ENCODE results near the gene MRPL50.

- no peak for TF ChIP-seq CTCF (conservative IDR thresholded peaks at IDR 0.05; ENCODE audit: low read depth in 2 of 2)
- TF ChIP-seq CREB1 (CRISPR knock-in tag; IDR thresholded peaks at IDR 0.05; ENCODE audit: low read depth) = no peak
- TF ChIP-seq, protein P1, sequence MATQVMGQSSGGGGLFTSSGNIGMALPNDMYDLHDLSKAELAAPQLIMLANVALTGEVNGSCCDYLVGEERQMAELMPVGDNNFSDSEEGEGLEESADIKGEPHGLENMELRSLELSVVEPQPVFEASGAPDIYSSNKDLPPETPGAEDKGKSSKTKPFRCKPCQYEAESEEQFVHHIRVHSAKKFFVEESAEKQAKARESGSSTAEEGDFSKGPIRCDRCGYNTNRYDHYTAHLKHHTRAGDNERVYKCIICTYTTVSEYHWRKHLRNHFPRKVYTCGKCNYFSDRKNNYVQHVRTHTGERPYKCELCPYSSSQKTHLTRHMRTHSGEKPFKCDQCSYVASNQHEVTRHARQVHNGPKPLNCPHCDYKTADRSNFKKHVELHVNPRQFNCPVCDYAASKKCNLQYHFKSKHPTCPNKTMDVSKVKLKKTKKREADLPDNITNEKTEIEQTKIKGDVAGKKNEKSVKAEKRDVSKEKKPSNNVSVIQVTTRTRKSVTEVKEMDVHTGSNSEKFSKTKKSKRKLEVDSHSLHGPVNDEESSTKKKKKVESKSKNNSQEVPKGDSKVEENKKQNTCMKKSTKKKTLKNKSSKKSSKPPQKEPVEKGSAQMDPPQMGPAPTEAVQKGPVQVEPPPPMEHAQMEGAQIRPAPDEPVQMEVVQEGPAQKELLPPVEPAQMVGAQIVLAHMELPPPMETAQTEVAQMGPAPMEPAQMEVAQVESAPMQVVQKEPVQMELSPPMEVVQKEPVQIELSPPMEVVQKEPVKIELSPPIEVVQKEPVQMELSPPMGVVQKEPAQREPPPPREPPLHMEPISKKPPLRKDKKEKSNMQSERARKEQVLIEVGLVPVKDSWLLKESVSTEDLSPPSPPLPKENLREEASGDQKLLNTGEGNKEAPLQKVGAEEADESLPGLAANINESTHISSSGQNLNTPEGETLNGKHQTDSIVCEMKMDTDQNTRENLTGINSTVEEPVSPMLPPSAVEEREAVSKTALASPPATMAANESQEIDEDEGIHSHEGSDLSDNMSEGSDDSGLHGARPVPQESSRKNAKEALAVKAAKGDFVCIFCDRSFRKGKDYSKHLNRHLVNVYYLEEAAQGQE (IDR thresholded peaks at IDR 0.05; ENCODE audit: unreplicated experiment) = no peak
Observed at GRCh38 chr9:101434998-101435397, 36.6 kb upstream of the MRPL50 start.

Measured in GM23338 (cell line).